ENCODE data around the gene HS1BP3.

HS1BP3 gene

GRCh38 chr2:20645761-20646160, 5.1 kb downstream of the HS1BP3 start:
- DNase-seq (ENCODE audit: low read depth): no peak

- DNase-seq (ENCODE audit: low read depth): no peak
Measured at GRCh38 chr2:20645301-20645701, 5.6 kb downstream of the HS1BP3 start.

DNA sequence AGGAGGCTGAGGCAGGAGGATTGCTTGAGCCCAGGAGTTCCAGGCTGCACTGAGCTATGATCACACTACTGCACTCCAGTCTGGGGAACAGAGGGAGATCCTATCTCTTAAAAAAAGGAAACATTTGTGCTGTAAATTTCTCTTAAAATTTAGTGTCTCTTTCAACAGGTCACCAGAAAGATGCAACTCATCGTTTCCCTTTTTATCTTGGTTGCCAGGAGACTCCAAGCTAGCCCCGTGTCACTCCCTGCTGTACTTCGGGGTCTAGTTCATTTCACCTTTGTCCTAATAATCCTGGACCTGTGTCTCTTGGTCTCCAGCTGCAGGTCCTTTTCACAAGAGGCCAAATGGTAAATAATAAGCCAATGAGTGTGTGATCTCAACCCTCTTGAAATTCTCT, 7.1 kb downstream of the HS1BP3 start:
- no peak for DNase-seq (ENCODE audit: low read depth)

DNA sequence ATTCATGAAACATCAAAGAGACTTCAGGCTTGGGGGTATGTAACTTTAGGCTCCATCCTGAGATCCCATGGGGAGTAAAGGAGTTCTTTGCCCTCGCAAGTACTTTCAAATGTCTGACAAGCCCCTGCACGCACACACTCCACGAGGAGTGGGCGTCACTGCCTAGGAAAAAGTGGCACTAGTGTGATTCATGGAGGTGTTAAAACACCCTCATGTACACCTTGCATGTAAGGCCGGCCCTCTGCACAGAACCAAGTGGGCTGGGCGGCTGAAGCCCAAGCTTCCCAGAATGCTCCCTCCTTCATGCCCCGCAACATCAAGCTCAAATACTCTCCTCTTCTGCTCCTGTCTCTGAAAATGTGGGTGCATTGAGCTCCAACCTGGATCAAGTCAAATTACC, 7.8 kb downstream of the HS1BP3 start:
- DNase-seq (ENCODE audit: low read depth): no peak

- peak; percentile 43 for DNase-seq (ENCODE audit: low read depth)
Measured at GRCh38 chr2:20642055-20642971, 8.6 kb downstream of the HS1BP3 start.

DNA sequence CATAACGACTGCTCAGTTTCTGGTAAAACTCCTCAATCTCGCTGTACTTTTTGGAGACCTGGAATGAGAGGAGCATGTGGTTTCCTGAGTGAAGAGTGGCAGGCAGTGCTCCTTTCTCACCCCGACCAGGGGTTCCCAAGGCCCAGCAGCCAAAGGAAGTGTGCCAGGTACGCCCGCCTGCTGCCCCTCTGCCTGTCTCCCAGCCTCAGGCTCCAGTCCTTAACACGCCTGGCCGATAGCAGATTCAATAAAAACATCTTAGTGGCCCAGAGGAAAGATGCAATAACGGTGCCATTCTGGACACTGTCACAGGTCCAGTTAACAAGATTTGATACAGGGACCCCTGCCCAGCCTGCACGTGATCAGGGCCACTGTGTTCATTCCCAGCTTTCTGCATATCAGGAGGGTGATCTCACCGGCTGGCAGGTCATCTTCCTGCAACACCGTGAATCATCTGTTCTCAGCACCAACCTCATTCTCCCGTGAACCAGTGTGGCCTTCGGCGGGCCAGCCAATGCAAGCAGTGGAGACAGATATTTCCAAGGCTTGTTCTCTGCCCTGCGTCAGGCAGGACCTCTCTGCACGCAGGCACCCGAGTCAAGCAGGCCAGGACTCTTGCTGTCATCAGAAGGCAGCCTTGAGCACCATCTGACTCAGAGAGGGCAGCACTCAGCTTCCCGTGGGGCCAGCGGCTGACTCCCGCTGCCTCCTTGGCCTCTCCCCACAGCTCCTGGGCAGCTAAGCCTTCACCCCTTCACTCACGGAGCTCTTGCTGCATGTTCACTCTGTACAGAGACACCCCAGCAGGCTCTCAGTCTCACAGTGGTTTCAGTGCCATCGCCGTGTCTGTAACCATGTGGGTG, 9.5 kb downstream of the HS1BP3 start:
- DNase-seq (ENCODE audit: low read depth): peak; percentile 21

- DNase-seq (ENCODE audit: low read depth): no peak
Measured at GRCh38 chr2:20640411-20641122, 10.3 kb downstream of the HS1BP3 start.

DNA sequence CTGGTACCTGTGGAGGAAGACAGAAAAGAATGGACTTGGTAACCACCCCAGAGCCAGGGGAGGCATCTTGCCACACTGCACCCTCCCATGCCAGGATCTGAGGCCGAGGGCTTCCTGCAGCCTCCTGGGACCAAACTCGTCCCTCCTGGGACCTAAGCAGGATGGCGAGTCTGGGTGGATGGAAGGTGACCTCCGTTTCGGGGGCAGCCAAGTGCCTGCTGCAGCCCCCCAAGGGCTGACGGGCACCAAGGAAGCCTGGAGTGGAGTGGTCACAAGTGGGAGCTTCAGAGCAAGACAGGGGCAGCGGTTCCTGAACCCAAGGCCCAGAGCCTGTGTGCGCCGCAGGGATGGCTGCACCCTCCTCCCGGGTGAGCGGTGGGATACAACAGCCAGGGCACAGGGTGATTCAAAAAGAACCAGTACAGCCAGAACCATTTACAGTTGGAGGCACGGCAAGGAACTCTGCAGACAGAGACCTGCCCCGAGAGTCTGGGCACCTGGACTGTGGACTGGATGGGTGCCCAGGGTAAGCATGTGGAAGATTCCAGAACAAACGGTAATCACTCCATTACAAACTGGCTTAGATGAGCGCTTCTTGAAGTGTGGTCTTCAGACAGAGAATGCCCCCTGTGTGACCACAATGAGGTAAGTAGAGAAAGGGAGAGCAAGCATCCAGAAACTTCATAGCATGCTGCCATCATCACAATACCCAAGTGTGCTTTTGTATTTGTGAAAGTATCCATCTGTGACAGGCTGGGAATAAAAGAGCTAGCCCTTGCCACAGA, 12.1 kb downstream of the HS1BP3 start:
- DNase-seq (ENCODE audit: low read depth): no peak

- DNase-seq (ENCODE audit: low read depth): no peak
Measured at GRCh38 chr2:20638014-20638413, 12.9 kb downstream of the HS1BP3 start.

- DNase-seq (ENCODE audit: low read depth): peak; percentile 27
Measured at GRCh38 chr2:20637147-20637546, 13.8 kb downstream of the HS1BP3 start.

DNA sequence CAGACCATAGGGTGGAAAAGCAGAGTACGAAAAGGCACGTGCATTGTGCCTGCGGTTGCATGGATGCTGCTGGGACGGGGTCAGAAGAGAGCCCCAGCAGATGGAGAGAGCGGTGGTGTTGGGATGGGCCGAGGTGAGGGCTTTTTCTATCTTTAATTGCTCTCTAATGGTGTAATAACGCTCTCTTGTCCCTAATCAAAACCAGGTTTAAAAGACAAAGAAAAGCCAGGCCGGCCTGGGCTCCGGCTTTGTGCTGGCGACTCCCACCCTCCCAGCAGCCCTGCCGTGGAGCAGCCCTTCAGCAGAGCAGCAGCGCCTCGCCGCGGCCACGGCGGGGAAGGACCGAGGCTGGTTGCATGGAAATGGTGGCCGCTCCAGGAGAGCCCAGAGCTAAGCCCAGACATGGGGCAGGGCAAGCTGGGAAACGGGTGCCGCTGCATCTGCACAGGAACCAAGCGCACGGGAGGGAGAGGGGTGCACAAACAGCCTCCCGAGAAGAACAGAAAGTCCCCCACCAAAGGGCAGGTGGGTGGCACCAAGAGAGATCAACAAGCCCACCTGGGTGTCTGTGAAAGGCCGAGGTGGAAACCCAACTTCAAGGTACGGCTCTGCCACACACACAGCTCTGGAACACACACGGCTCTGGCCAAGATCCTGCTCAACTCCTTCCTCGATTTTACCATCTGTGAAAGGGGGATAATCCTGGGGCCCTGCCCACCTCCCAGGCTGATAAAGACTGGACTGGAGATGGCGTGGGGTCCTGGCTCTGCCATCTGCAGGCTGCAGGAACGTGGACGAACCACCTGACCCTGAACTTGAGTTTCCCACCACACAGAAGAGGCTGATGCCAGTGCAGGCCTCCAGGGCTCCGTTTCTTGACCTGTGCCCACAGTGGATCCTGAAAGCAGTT, 15.0 kb downstream of the HS1BP3 start:
- peak; percentile 86 for DNase-seq (ENCODE audit: low read depth)

GRCh38 chr2:20635113-20635510, 15.8 kb downstream of the HS1BP3 start:
- DNase-seq (ENCODE audit: low read depth): no peak

DNA sequence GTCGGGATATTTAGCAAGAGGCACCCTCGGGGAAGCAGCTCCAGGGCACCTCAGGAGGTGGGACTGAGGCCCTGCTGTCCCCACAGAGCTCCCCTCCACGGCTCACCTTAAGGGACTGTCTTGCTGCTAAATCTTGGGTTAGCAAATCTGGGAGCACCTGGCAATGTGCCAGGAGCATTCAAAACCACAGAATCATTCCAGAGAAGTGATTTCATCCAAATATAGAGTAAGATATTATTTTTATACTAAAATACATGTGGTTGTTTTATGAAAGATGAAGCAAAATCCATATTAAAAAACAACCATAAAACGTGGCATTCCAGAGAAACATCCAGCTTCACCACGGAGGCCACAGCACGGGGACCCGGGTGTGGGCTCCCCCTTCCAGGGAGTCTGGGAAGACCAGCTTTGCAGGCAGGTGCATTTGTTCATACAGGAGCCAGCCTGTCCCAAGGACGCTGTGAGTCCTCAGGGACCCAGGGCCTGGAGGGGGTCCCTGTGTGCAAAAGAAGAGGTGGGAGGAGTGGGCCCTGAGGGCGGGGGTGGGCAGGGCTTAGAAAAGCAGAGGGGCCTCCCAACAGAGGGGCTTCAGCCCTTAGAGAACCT, 16.3 kb downstream of the HS1BP3 start:
- DNase-seq (ENCODE audit: low read depth): peak; percentile 56

GRCh38 chr2:20633794-20634506, 16.9 kb downstream of the HS1BP3 start:
- DNase-seq (ENCODE audit: low read depth): no peak

DNA sequence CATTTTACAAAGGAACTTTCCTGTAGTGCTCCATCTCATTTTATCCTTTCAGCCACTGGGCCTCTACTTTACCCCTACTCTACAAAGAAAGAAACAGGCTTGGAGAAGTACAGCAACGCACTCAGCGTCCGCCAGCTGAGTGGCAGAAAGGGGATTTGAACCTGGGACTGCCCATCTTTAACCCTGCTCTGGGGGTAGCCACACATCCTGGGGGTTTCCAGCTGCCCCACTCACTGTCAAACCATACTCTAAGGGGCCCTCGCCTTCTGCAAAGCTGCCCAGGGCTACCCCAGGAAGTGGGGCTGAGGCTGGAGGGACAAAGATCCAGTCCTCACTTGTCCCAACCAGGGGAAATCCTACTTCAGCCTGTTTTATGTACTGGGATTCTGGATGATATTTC, 17.9 kb downstream of the HS1BP3 start:
- DNase-seq (ENCODE audit: low read depth): no peak

GRCh38 chr2:20632446-20632990, 18.4 kb downstream of the HS1BP3 start:
- no peak for DNase-seq (ENCODE audit: low read depth)

- no peak for DNase-seq (ENCODE audit: low read depth)
Measured at GRCh38 chr2:20631617-20632307, 19.1 kb downstream of the HS1BP3 start.

- no peak for DNase-seq (ENCODE audit: low read depth)
Measured at GRCh38 chr2:20630967-20631366, 19.9 kb downstream of the HS1BP3 start.

All from fibroblast of gingiva (primary cell).